Neutrophil (primary cell): ENCODE results near the gene SNX5.

Experiments used
- H3K27ac ChIP-seq: fragments of 200-600 bp; sonication (generic); 2 replicates; pipeline ENCODE4 v1.5.1; 2016; ENCODE audit warnings: mild to moderate bottlenecking, moderate library complexity
- H3K27me3 ChIP-seq: fragments of 200-600 bp; sonication (generic); 2 replicates; pipeline ENCODE4 v1.6.0; 2016; ENCODE audit warnings: mild to moderate bottlenecking
- H3K36me3 ChIP-seq: fragments of 200-600 bp; sonication (generic); 2 replicates; pipeline ENCODE4 v1.5.1; 2017
- H3K4me1 ChIP-seq, 2 experiments: fragments of 200-600 bp in 1 of 2; sonication (generic) in 1 of 2; 1 replicate in 1 of 2; 2 replicates in 1 of 2; pipeline versions ENCODE4 v1.5.1 to v1.6.1; 2013 to 2016; ENCODE audit warnings: low read depth in 1 of 2, low read length in 1 of 2, mild to moderate bottlenecking in 1 of 2, moderate library complexity in 1 of 2; ENCODE audit not compliant: control insufficient read depth in 1 of 2, insufficient read depth in 1 of 2
- H3K4me3 ChIP-seq, 2 experiments: fragments of 200-600 bp in 1 of 2; sonication (generic) in 1 of 2; 1 replicate in 1 of 2; 2 replicates in 1 of 2; pipeline ENCODE4 v1.5.1; 2013 to 2016; ENCODE audit warnings: low read depth in 1 of 2, low read length in 1 of 2, mild to moderate bottlenecking in 1 of 2, moderate library complexity in 1 of 2
- H3K9me3 ChIP-seq: fragments of 200-600 bp; sonication (generic); 2 replicates; pipeline ENCODE4 v1.5.1; 2016
- TF ChIP-seq, protein P1 (sequence below): fragments of 200-600 bp; sonication (generic); IDR thresholded peaks from 2 replicates; pipeline ENCODE4 v1.5.1; 2016; ENCODE audit warnings: antibody characterized with exemption

SNX5 gene

DNA sequence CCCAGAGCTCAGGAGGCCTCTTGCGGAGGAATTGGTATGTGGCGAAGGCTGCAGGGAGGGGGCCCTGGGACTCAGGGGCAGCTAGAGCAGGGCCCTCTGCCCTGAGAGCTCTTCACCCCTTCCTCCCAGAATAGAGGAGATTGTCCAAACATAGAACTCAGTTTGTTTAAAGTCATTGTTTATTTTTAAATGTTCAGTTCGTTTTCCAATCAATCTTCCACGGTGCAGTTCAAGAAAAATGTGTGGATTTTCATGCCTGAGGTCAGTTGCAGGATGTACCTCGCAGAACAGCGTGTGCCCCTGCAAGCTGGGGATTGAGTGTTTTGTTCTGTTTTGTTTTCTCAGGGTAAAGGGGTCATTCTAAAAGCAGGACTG lies 37.4 kb upstream of the SNX5 start:
- Histone ChIP-seq H3K36me3 (no peaks in the 10 kb centered on the region), H3K4me3 (no peak overlapping the region), H3K9me3 (no peaks in the 10 kb centered on the region), H3K27me3 (no peaks in the 10 kb centered on the region), H3K4me1 (no peaks in the 10 kb centered on the region), H3K27ac (no peak overlapping the region)
- TF ChIP-seq, protein P1, sequence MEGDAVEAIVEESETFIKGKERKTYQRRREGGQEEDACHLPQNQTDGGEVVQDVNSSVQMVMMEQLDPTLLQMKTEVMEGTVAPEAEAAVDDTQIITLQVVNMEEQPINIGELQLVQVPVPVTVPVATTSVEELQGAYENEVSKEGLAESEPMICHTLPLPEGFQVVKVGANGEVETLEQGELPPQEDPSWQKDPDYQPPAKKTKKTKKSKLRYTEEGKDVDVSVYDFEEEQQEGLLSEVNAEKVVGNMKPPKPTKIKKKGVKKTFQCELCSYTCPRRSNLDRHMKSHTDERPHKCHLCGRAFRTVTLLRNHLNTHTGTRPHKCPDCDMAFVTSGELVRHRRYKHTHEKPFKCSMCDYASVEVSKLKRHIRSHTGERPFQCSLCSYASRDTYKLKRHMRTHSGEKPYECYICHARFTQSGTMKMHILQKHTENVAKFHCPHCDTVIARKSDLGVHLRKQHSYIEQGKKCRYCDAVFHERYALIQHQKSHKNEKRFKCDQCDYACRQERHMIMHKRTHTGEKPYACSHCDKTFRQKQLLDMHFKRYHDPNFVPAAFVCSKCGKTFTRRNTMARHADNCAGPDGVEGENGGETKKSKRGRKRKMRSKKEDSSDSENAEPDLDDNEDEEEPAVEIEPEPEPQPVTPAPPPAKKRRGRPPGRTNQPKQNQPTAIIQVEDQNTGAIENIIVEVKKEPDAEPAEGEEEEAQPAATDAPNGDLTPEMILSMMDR: no peak

DNA sequence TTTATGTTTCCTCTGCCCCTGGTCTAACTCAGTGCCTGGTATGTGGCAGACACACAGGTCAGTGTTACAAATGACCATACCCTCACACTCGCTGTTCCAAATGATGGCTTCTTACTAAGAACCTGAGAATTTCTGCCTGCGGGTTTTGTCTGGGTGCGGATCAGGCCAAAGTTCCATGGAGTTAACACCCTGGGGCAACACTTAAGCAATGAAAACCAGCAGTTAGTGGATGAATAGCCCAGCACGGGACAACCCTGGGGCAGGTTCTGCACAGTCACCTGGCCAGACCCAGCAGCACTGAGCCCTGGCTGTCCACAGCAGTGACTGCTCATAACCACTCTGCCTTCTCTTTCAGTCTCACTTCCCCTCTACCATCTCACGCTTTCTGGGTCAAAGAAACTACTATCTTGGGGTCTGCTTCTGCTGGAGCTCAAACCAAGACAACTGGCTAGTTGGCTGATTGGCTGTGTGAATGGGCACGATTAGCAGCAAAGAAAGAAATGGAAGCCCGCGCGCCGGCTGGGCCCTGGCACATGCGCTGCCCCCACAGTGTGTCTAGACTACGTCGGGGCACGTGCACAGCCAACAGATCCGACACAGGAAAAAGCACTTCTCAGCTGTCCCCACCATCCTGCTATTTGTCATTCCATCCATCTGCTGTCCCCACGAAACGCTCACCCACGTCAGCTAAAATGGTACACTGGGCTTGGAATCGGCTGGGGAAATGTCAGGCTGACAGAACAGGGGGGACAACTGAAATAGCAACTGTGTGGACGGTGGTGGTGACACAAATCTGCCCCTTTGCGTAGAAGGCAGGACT lies 36.8 kb upstream of the SNX5 start:
- H3K9me3 ChIP-seq: no peaks in the 10 kb centered on the region
- TF ChIP-seq, protein P1: no peak
- H3K4me1 ChIP-seq: no peaks in the 10 kb centered on the region
- no peaks in the 10 kb centered on the region for H3K36me3 ChIP-seq
- no peak overlapping the region for H3K27ac ChIP-seq
- H3K27me3 ChIP-seq: no peaks in the 10 kb centered on the region
- H3K4me3 ChIP-seq: no peak overlapping the region

DNA sequence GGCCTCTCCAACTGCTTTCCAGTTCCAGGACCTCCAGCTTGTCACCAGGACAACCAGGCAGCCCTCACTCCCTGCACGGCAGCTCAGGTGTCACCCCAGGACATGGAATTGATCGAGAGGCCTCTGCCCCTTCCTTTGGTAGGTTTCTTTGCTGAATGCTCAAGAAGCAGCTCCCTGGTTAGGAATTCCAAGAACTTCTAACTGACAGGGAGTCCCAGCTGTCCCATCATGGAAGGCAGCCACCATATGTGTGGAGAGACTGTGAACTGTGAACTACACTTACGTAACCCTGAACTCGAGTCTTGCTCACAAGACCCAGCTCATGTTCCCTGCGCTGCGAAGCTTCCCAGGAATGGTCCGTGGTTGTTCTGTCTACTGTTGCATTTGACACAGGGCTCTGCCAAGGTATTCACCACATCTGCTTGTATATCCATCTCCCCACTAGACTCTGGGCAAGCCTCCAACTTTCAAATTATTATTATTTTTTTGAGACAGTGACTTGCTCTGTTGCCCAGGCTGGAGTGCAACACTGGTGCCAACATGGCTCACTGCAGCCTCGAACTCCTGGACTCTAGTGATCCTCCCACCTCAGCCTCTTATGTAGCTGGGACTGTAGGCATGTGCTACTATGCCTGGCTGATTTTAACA lies 35.9 kb upstream of the SNX5 start:
- H3K9me3 ChIP-seq: no peaks in the 10 kb centered on the region
- H3K4me3 ChIP-seq: no peak overlapping the region
- TF ChIP-seq, protein P1: no peak
- H3K27ac ChIP-seq: no peak overlapping the region
- H3K4me1 ChIP-seq: no peaks in the 10 kb centered on the region
- H3K36me3 ChIP-seq: no peaks in the 10 kb centered on the region
- no peaks in the 10 kb centered on the region for H3K27me3 ChIP-seq

DNA sequence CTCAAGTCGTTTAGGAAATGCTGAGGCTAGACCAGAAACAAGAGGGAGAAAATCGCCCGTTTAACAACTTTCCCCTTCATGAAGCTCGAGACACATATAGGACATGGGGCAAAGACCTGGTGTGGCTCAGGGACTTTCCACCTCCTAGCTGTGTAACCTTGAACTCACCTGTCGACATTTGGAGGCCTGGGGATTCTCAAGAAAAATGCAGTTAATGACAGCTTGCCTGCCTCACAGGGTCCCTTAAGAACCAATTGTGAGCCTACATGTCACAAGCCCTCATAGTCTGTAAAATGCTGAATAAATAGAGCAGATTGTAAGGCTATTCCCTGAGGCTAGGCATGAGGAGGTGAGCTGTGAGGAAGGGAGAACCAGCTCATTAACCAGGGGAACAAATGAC lies 35.3 kb upstream of the SNX5 start:
- TF ChIP-seq, protein P1: no peak
- Histone ChIP-seq H3K4me3 (no peak overlapping the region), H3K4me1 (no peaks in the 10 kb centered on the region), H3K9me3 (no peaks in the 10 kb centered on the region), H3K36me3 (no peaks in the 10 kb centered on the region), H3K27me3 (no peaks in the 10 kb centered on the region), H3K27ac (no peak overlapping the region)

DNA sequence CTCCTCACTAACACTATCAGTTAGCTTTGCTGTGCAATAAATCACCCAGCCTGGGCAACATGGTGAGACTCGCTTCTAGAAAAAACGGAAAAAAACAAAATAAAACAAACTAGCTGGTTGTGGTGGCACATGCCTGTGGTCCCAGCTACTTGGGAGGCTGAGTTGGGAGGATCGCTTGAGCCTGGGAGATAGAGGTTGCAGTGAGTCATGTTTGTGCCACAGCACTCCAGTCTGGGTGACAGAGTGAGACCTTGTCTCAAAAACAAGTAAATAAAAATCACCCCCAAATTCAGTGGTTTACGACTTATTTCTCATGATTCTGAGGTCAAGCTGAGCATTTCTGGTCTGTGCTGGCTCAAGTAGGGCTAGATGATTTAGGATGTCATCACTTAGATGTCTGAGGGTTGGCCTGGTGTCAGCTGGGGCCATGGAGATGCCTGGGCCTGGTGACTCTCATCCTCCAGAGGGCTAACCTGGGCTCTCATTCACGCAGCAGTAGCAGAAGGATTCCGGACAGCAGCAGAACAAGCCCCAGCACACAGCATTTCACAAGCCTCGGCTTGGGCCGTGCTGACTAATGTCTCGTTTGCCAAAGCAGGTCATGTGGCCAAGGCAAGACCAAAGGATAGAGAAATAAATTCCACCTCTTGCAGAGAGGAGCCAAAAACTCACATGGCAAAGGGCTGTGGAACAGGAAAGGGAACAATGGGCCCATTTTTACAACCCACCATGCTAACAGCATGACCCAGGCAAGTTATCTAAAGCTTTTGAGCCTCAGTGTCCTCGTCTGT lies 32.7 kb upstream of the SNX5 start:
- Histone ChIP-seq H3K4me3 (no peak overlapping the region), H3K9me3 (no peaks in the 10 kb centered on the region), H3K27ac (no peak overlapping the region), H3K36me3 (no peaks in the 10 kb centered on the region), H3K27me3 (no peaks in the 10 kb centered on the region), H3K4me1 (peaks cover 0 to 1% of the 10 kb centered on the region in 2 experiments)
- TF ChIP-seq, protein P1: no peak
